Stimulated activated CD4-positive, alpha-beta T cell treated with anti-CD3 and anti-CD28 coated beads, Interleukin-12 subunit alpha, Interleukin-12 subunit beta, amount 100 ng/mL, for 4 hours (primary cell): ENCODE measurements around the gene AOAH.
"Not testable (repeated sequence)": the region's sequence is repeated elsewhere in the genome, so short reads cannot be mapped to it uniquely, and the experiment has no call there.

Experiments
- DNase-seq: peaks from one replicate; pipeline ENCODE4 v3.0.0-alpha.2; 2020

AOAH gene

GRCh38 chr7:36653663-36654355 is 70.5 kb downstream of the AOAH start:
- no peak for DNase-seq

- DNase-seq: no peak
Measured at GRCh38 chr7:36653008-36653662, 71.2 kb downstream of the AOAH start.

- DNase-seq: no peak
Measured at GRCh38 chr7:36652431-36652830, 71.9 kb downstream of the AOAH start.

GRCh38 chr7:36651404-36651803 is 72.9 kb downstream of the AOAH start:
- no peak for DNase-seq

GRCh38 chr7:36650766-36651312 is 73.5 kb downstream of the AOAH start:
- DNase-seq: no peak

GRCh38 chr7:36650320-36650719 is 74.0 kb downstream of the AOAH start:
- no peak for DNase-seq

- not testable (repeated sequence) for DNase-seq
Measured at GRCh38 chr7:36649319-36649718, 75.0 kb downstream of the AOAH start.

DNA sequence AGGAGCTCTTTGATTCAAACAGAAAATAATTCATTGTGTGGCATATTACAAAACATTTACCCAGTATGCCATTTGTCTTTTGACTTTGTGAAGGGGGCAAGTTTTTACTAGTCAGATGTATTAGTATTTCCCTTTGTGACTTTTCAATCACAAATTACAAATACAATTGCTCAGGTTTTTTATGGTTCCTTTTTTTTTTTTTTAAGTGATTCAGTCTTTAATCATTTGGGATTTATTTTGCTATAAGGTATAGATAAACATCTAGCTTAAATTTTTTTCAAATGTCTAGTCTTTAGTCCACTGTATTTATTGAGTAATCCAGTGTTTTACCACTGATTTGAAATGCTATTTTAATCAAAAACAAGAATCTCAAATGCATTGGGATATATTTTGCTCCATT is 75.9 kb downstream of the AOAH start:
- DNase-seq: no peak

- no peak for DNase-seq
Measured at GRCh38 chr7:36644625-36645422, 79.5 kb downstream of the AOAH start.

DNA sequence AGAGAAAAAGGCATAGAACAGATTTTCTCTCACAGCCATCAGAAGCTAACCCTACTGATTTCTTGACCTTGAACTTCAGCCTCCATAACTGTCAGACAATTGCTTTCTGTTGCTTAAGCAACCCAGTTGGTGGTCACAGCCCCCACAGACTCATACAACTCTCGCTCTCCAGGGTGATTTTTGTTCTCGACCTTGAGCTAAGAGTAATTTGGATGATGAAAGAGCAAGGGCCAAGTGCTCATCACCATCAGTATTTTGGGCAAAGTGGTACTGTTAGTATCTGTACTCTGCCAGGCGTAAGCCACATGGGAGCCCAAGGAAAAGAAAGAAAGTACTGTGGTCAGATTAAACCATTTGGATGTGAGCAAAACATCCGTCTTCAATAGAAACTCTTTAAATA is 81.9 kb downstream of the AOAH start:
- DNase-seq: no peak

DNA sequence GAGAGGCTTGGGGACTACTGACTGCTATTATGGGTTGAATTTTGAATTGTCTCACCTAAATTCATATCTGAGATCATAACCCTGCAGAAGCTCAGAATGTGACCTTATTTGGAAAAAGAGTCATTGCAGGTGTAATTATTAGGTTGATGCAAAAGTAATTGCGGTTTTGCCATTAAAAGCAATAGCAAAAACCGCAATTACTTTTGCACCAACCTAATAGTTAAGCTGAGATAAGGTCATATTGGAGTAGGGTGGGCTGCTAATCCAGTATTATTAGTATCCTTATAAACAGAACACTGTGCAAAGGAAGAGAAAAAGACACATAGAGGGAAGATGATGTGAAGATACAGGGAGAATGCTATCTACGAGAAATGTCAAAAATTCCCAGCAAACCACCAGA is 82.3 kb downstream of the AOAH start:
- DNase-seq: no peak

DNA sequence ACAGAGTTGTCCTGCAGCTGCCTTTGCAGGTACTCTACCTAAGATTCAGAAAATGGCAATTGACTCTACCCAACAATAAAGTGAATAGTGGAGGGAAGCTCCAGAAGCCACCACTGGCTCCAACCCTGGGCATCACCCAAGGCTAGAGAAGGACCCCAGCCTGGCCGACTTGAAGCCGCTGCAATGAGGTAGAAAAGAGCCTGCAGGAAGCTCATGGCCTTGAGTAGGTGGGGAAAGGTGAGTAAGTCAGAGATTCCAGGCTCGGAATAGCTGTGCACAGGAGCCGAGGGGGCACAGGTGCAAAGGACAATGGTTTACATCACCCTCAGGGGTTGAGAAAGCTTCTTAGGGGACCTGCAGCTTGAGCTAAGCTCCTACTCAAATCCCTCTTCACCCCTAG is 83.6 kb downstream of the AOAH start:
- DNase-seq: no peak

DNA sequence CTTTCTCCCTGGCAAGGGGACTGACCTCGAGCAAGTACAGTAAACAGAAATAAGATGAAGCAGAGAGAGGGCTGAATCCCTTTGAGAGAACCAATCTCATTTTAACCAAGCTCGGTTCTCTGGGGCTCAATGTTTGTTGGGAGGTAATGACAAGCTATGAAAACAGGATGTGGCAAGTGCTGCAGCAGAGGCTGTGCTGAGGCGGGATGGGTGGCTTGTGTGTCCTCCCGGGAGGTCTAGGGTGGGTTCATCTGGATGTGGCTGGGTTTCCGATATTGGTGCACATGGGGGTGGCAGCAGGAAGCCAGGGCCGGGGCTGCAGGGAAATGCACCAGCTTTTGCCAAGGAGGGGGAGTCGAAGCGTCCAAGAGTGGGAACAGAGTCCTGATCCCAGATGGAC is 84.5 kb downstream of the AOAH start:
- DNase-seq: no peak

DNA sequence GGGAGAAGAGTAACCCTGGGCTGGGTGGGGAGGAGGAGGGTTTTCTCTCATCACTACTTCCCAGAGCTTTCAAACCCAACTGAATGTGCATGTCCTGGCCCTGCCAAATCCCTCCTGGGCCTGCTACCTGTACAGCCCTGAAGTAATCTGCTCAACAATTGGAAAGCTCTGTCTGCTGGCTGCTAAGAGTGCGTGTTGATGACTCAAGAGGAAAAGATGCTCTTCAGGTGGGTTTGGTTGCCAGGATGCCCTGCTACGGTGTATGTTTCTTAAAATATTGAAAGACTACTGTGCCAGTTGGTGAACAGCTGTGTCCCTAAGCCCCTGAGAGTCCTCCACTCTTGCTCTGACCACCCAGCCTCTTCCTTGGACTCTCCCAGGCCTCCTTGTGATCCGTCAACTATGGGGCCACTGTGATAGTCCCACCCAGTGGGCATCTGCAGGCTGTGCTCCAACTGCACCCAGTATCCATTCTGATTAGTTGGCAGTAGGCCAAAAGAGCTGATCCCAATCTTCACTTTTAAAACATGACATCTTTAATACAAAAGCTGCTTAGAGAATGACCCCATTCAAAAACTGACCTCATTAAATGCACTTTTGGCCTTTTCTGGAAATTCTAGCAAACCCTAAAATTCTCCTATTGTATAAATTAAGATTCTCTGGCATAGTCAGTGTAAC is 85.6 kb downstream of the AOAH start:
- DNase-seq: no peak

DNA sequence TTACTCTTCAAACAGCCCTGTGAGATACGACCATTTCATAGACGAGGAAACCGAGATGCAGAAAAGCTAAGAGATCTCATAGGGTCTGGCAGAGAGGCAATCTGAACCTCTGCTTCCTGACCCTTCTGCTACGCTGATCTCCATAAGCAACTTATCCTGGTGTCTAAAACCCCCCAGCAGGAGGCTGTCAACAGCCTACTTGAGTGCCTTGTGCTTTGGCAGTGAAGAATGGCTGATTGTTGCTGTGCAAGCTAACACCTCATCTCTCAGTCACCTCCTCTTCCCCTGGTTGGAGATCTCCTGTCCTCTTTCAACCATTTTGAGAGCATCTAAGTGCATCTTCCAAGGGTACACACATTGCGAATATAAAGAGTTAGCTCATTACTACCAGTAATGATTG is 86.2 kb downstream of the AOAH start:
- no peak for DNase-seq

DNA sequence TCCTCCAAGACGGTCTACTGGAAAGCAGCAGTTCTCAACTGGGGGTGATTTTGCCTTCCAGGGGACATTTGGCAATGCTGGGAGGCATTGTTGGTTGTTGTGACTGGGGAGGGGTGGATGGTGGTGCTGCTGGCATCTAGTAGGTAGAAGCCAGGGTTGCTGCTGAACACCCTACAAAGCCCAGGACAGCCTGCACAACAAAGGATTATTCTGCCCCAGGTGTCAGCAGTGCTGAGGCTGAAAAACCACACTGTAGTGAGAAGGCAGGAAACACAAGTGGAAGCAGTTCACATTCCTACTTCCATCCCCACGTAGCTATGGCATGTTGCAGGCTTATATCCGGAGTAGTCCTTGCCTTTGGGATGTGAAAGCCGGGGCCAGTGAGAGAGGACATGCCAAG is 86.9 kb downstream of the AOAH start:
- DNase-seq: no peak

DNA sequence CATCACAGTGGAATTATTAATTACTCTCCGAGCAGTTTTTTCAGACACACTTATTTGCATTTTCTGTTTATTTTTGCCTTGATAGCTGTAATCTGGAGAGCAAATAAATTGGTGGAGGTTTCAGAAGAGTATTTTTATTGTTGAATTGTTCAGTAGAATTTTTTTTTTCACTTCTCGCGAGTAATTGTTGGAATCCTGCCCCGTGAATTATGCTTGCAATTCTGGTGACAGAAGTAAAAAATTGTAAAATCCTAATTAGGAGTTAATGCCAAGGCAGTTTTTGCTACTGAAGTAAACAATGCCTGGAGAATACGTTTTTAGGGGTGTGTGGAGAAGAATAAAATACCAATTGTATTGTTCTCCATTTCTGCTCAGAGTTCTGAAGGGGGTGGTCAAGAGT is 88.2 kb downstream of the AOAH start:
- DNase-seq: no peak

DNA sequence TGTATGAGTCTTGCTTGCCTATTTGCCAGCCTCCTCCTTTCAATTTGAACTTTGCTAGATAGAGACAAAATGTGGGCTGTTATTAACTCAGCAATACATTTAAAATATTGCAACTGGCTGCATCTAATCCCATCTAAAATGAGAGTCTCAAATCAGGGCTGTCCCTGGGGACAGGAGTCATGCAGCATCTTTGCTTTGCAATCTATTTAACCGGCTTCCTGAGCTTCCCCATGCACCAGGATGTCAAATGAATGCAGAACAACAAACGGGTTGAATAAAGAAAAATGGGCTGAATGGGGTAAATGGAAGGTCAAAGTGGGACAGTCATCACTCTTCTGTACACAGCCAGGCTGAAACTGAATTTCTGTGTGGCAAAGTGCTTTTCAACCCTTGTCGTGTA is 89.2 kb downstream of the AOAH start:
- DNase-seq: no peak

DNA sequence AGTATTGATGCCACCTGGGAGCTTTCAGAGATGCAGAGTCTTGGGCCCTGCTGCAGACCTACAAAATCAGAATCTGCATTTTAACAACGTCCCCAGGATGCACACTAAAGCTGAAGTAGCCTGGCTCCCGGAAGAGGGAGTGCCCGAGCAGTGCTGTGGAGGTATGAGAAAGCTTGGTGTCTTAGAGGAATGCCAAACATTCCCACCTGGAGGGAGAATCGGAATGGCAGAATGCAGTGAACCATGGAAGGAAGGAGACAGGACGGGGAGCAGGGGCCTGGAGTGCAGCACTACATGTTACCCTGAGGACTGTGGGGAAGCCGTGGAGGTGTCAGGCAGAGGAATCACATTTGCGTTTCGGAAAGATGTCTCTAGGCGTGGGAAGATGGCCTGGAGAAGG is 90.9 kb downstream of the AOAH start:
- DNase-seq: no peak

DNA sequence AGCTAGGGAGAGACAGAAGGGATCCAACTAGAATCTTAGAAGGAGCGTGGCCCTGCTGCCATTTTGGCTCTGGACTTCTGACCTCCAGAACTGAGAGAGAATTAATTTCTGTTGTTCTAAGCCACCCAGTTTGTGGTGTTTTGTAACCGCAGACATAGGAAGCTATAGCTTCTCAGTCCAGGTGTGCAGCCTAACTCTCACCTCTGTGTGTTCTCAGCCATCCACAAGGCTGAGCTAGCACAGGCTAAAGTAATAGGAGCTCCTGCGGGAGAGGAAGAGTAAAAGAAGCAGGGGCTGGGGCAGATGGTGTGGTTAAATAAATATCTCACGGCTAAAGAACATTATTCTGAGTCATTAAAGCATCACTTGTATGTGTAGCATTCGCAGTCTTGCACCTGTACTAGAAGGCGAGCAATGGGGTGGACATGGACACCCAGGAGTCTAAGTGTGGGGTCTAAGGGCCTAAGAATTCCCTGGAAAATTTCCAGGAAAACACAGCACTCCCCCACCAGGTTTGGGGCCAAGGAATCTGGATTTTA is 94.1 kb downstream of the AOAH start:
- no peak for DNase-seq

DNA sequence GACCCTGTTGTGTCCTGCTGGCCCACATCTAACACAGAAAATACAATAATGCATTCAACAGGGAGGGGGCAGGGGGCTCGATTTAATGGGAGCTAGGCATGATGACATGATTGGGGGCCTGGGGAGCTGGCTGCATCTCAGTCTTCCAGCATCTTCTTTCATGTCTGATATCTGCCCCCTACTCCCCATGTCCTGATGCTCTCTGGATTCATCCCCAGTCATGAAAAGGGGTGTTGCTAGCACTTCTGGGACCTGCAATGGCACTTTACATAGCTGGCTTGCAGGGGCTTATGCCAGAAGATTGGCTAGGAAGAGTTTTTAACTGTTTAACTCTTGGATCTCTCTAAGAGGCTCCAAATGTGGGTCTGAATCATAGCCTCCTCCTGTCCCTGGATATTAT is 94.9 kb downstream of the AOAH start:
- DNase-seq: no peak

DNA sequence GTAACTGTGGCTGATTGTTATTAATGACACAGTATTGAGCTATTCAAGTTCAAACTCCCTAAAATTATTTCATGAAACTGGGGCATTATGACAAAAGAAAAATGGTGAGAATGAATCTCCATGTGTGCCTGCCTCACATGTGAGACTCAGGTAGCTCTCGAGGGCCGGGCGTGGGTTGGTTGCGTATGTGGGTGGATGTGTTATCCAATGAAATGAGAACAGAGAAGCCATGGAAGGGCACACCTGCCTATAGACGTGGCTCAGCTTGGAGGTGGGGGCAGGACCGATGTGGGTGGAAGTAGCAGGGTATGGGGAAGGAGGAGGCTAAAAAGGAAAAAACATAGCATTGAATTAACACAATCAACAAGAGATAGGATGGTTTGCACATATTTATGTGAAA is 96.5 kb downstream of the AOAH start:
- DNase-seq: no peak

DNA sequence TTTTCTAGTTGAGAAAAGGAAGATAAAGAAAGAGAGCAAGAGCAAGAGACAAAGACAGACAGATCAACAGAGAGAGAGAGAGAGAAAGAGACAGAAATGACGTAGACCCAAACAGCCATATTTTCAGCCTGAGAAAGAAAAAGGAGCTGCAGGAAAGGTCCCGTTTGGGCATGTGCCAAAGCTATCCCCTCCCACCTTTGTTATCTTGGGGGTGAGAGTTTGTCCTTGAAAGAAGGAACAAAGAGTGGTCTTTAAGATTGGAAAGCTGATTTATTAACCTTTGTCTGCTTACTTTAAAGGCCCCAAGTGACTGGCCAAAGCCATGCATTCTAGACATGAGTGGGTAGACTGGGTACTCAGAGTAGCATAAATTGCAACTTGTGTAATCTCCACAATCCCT is 98.2 kb downstream of the AOAH start:
- DNase-seq: no peak
